HG02970 (cell line): ENCODE measurements around the gene SNRPD3.
"Not testable (repeated sequence)": the region's sequence is repeated elsewhere in the genome, so short reads cannot be mapped to it uniquely, and the experiment has no call there.

Experiments used
- ATAC-seq: cut with Tn5 transposase; IDR thresholded peaks from one replicate; pipeline ENCODE4 v1.9.1; 2021; ENCODE audit warnings: mild to moderate bottlenecking, moderate library complexity, moderate number of reproducible peaks; ENCODE audit not compliant: unreplicated experiment, low FRiP score

Gene SNRPD3

GRCh38 chr22:24530968-24531367 lies 24.8 kb upstream of the SNRPD3 start:
- ATAC-seq = not testable (repeated sequence)

GRCh38 chr22:24532075-24532474 lies 23.7 kb upstream of the SNRPD3 start:
- no peak for ATAC-seq

- ATAC-seq = no peak
These were observed 20.5 kb upstream of the SNRPD3 start for GRCh38 chr22:24535348-24535747.

- ATAC-seq = no peak
These were observed 19.7 kb upstream of the SNRPD3 start for GRCh38 chr22:24536089-24536488.

GRCh38 chr22:24540470-24540869 lies 15.3 kb upstream of the SNRPD3 start:
- ATAC-seq = no peak

GRCh38 chr22:24541681-24542515 lies 13.9 kb upstream of the SNRPD3 start:
- no peak for ATAC-seq

GRCh38 chr22:24542641-24543040 lies 13.2 kb upstream of the SNRPD3 start:
- no peak for ATAC-seq

- no peak for ATAC-seq
These were observed 12.6 kb upstream of the SNRPD3 start for GRCh38 chr22:24543185-24543601.

GRCh38 chr22:24543679-24544243 lies 12.0 kb upstream of the SNRPD3 start:
- ATAC-seq = no peak

- ATAC-seq = no peak
These were observed 7.0 kb upstream of the SNRPD3 start for GRCh38 chr22:24548812-24549211.

GRCh38 chr22:24550028-24550901 lies 5.5 kb upstream of the SNRPD3 start:
- no peak for ATAC-seq

- ATAC-seq = no peak
These were observed 4.8 kb upstream of the SNRPD3 start for GRCh38 chr22:24550902-24551435.

- not testable (repeated sequence) for ATAC-seq
These were observed 3.1 kb upstream of the SNRPD3 start for GRCh38 chr22:24552503-24553286.

- no peak for ATAC-seq
These were observed 2.0 kb upstream of the SNRPD3 start for GRCh38 chr22:24553597-24554312.

GRCh38 chr22:24554313-24555164 lies 1.3 kb upstream of the SNRPD3 start, which contains the start of gene GUCD1:
Gene GUCD1, minus strand, starts transcription at chr22:24555138. Its CDS starts 147 bp downstream, at chr22:24554991.
- no peak for ATAC-seq

- ATAC-seq = no peak
These were observed 3.7 kb downstream of the SNRPD3 start for GRCh38 chr22:24559471-24559870.

GRCh38 chr22:24563246-24563645 lies 7.4 kb downstream of the SNRPD3 start:
- ATAC-seq = no peak

GRCh38 chr22:24564376-24565058 lies 8.7 kb downstream of the SNRPD3 start:
- no peak for ATAC-seq
